HG02623 (cell line): Measurements from ENCODE around the gene CEP85L.

ENCODE experiments used
- ATAC-seq: cut with Tn5 transposase; IDR thresholded peaks from one replicate; pipeline ENCODE4 v1.9.1; 2021; ENCODE audit warnings: moderate library complexity; ENCODE audit not compliant: unreplicated experiment

The CEP85L gene

GRCh38 chr6:118580585-118581419 is 70.6 kb downstream of the CEP85L start:
- ATAC-seq, result no peak

- ATAC-seq, result no peak
Measured at GRCh38 chr6:118579786-118580185, 71.6 kb downstream of the CEP85L start.

- ATAC-seq, result no peak
Measured at GRCh38 chr6:118578617-118579016, 72.8 kb downstream of the CEP85L start.

GRCh38 chr6:118577972-118578371 is 73.4 kb downstream of the CEP85L start:
- ATAC-seq, result no peak

- ATAC-seq, result no peak
Measured at GRCh38 chr6:118574051-118574865, 77.1 kb downstream of the CEP85L start.

GRCh38 chr6:118571121-118571520 is 80.3 kb downstream of the CEP85L start:
- ATAC-seq, result no peak

GRCh38 chr6:118569498-118569897 is 81.9 kb downstream of the CEP85L start:
- no peak for ATAC-seq

- ATAC-seq, result no peak
Measured at GRCh38 chr6:118567974-118568373, 83.4 kb downstream of the CEP85L start.

- peak; percentile 99 for ATAC-seq
Measured at GRCh38 chr6:118565311-118565960, 86.0 kb downstream of the CEP85L start.

- ATAC-seq, result no peak
Measured at GRCh38 chr6:118562959-118563358, 88.4 kb downstream of the CEP85L start.

GRCh38 chr6:118562248-118562647 is 89.1 kb downstream of the CEP85L start:
- ATAC-seq, result no peak

GRCh38 chr6:118559659-118560058 is 91.7 kb downstream of the CEP85L start:
- peak; percentile 57 for ATAC-seq

- ATAC-seq, result no peak
Measured at GRCh38 chr6:118558464-118559217, 92.8 kb downstream of the CEP85L start.

- no peak for ATAC-seq
Measured at GRCh38 chr6:118554698-118555097, 96.7 kb downstream of the CEP85L start.

- no peak for ATAC-seq
Measured at GRCh38 chr6:118553132-118553531, 98.3 kb downstream of the CEP85L start.

GRCh38 chr6:118551063-118552053 is 100.0 kb downstream of the CEP85L start:
- ATAC-seq, result peak; percentile 94

GRCh38 chr6:118548613-118549012 is 102.8 kb downstream of the CEP85L start:
- ATAC-seq, result no peak

GRCh38 chr6:118548136-118548535 is 103.3 kb downstream of the CEP85L start, which contains the start of gene PLN:
Gene PLN (plus strand): TSS chr6:118548296. CDS start chr6:118558922, 10,626 bp downstream.
- no peak for ATAC-seq

GRCh38 chr6:118546880-118547218 is 104.5 kb downstream of the CEP85L start:
- no peak for ATAC-seq
